Measurements from ENCODE around the gene TSNAXIP1.

DNA sequence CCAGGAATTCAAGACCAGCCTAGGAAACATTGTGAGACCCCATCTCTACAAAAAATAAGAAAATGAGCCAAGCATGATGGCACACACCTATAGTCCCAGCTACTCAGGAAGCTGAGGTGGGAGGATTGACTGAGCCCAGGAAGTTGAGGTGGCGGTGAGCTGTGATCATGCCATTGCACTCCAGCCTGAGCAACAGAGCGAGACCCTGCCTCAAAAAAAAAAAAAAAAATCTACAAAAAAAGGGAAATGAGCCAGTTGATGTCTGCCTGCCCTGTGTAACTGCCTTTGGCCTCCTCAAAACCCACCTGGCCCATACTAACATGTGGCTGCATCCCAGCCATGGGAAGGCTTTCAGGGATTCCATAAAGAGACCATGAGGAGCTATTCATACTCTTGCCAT is 4.8 kb upstream of the TSNAXIP1 start:
- TF ChIP-seq, protein P1, sequence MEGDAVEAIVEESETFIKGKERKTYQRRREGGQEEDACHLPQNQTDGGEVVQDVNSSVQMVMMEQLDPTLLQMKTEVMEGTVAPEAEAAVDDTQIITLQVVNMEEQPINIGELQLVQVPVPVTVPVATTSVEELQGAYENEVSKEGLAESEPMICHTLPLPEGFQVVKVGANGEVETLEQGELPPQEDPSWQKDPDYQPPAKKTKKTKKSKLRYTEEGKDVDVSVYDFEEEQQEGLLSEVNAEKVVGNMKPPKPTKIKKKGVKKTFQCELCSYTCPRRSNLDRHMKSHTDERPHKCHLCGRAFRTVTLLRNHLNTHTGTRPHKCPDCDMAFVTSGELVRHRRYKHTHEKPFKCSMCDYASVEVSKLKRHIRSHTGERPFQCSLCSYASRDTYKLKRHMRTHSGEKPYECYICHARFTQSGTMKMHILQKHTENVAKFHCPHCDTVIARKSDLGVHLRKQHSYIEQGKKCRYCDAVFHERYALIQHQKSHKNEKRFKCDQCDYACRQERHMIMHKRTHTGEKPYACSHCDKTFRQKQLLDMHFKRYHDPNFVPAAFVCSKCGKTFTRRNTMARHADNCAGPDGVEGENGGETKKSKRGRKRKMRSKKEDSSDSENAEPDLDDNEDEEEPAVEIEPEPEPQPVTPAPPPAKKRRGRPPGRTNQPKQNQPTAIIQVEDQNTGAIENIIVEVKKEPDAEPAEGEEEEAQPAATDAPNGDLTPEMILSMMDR (IDR thresholded peaks at IDR 0.05) = no peak
- no peak for TF ChIP-seq EZH2 (IDR thresholded peaks at IDR 0.05; ENCODE audit: borderline replicate concordance, insufficient read depth, low read depth, low read length, poor library complexity, severe bottlenecking)

All from B cell (primary cell).